ENCODE data around the gene CPTP.

CPTP gene

GRCh38 chr1:1292851-1293250, 31.8 kb upstream of the CPTP start:
- no peak for DNase-seq

GRCh38 chr1:1293263-1294249, 31.0 kb upstream of the CPTP start:
- no peak for DNase-seq

GRCh38 chr1:1294250-1294890, 30.2 kb upstream of the CPTP start:
- no peak for DNase-seq

- no peak for DNase-seq
These were observed 29.3 kb upstream of the CPTP start for GRCh38 chr1:1295154-1295923.

- DNase-seq: no peak
These were observed 28.2 kb upstream of the CPTP start for GRCh38 chr1:1296070-1297061.

GRCh38 chr1:1297802-1298424, 26.7 kb upstream of the CPTP start:
- DNase-seq: no peak

GRCh38 chr1:1298861-1299685, 25.5 kb upstream of the CPTP start:
- DNase-seq: no peak

GRCh38 chr1:1299686-1300351, 24.8 kb upstream of the CPTP start:
- DNase-seq: peak in 1 of 2 experiments; percentile 45

GRCh38 chr1:1300352-1300739, 24.3 kb upstream of the CPTP start:
- DNase-seq: no peak

- DNase-seq: no peak
These were observed 22.6 kb upstream of the CPTP start for GRCh38 chr1:1302006-1302430.

- DNase-seq: no peak
These were observed 21.6 kb upstream of the CPTP start for GRCh38 chr1:1302951-1303509.

GRCh38 chr1:1303736-1304135, 20.9 kb upstream of the CPTP start:
- DNase-seq: no peak

- peak; percentile 61 to 88 for DNase-seq
These were observed 20.0 kb upstream of the CPTP start for GRCh38 chr1:1304331-1305299.

GRCh38 chr1:1305300-1306069, 19.1 kb upstream of the CPTP start:
- peak in 1 of 2 experiments; percentile 61 for DNase-seq

GRCh38 chr1:1306070-1306660, 18.4 kb upstream of the CPTP start:
- peak in 1 of 2 experiments; percentile 49 for DNase-seq

GRCh38 chr1:1306661-1307260, 17.8 kb upstream of the CPTP start:
- DNase-seq: no peak

Data from NCI-H526 (cell line).